HG03108 (cell line): ENCODE results near the gene DLX4.

Source experiments
- ATAC-seq: cut with Tn5 transposase; IDR thresholded peaks from one replicate; pipeline ENCODE4 v1.9.1; 2021; ENCODE audit warnings: moderate library complexity; ENCODE audit not compliant: unreplicated experiment

The DLX4 gene

GRCh38 chr17:49969134-49969759, at the start of gene DLX4:
Gene DLX4 (plus strand): TSS chr17:49969190. CDS start chr17:49969469, 279 bp downstream.
- ATAC-seq, result no peak

- no peak for ATAC-seq
These were observed 48.8 kb upstream of the DLX4 start for GRCh38 chr17:49920030-49920769.

GRCh38 chr17:49922095-49922494, 46.9 kb upstream of the DLX4 start:
- ATAC-seq, result no peak

- ATAC-seq, result no peak
These were observed 44.9 kb upstream of the DLX4 start for GRCh38 chr17:49924116-49924515.

GRCh38 chr17:49924589-49924988, 44.4 kb upstream of the DLX4 start:
- ATAC-seq, result no peak

- ATAC-seq, result no peak
These were observed 43.1 kb upstream of the DLX4 start for GRCh38 chr17:49925921-49926320.

GRCh38 chr17:49926886-49927285, 42.1 kb upstream of the DLX4 start:
- no peak for ATAC-seq

- no peak for ATAC-seq
These were observed 40.7 kb upstream of the DLX4 start for GRCh38 chr17:49928126-49928800.

GRCh38 chr17:49928837-49929475, 40.0 kb upstream of the DLX4 start:
- ATAC-seq, result no peak

GRCh38 chr17:49930880-49931279, 38.1 kb upstream of the DLX4 start:
- ATAC-seq, result no peak

- ATAC-seq, result no peak
These were observed 37.4 kb upstream of the DLX4 start for GRCh38 chr17:49931416-49932137.

- no peak for ATAC-seq
These were observed 36.8 kb upstream of the DLX4 start for GRCh38 chr17:49932138-49932723.

- no peak for ATAC-seq
These were observed 36.1 kb upstream of the DLX4 start for GRCh38 chr17:49932901-49933300.

- ATAC-seq, result no peak
These were observed 33.3 kb upstream of the DLX4 start for GRCh38 chr17:49935526-49936210.

GRCh38 chr17:49936386-49936785, 32.6 kb upstream of the DLX4 start:
- ATAC-seq, result no peak

- no peak for ATAC-seq
These were observed 29.7 kb upstream of the DLX4 start for GRCh38 chr17:49939318-49939717.

- no peak for ATAC-seq
These were observed 27.6 kb upstream of the DLX4 start for GRCh38 chr17:49941427-49941826.

GRCh38 chr17:49942947-49943346, 26.0 kb upstream of the DLX4 start:
- ATAC-seq, result no peak

- ATAC-seq, result no peak
These were observed 24.6 kb upstream of the DLX4 start for GRCh38 chr17:49944273-49944870.

- ATAC-seq, result no peak
These were observed 22.8 kb upstream of the DLX4 start for GRCh38 chr17:49946208-49946607.
